Smooth muscle cell of the umbilical artery (primary cell): ENCODE data around the gene ELFN1. TPM values are rescaled to one million over a fixed set of nuclear protein-coding genes. Genes with fewer than 3 reads are reported as not detected.

Experiments used
- total RNA-seq: library from RNA; depleted of rRNA; stranded (reverse); fragments of >200 nt; gene quantifications from 2 replicates; pipeline ENCODE4 v1.2.3, GENCODE V29; 2014

ELFN1 gene
- total RNA-seq: 0.30 and 0.74 TPM in 2 replicates

GRCh38 chr7:1669954-1670893 is at the start of gene ELFN1:
Gene ELFN1 (plus strand): TSS chr7:1670277. CDS start chr7:1744597, 74,320 bp downstream.

Other genes starting within 250 kb of the ELFN1 start
- gene MICALL2, start 210.8 kb upstream of the ELFN1 start, total RNA-seq: 21.1 and 31.0 TPM in 2 replicates
- 38.9 and 69.2 TPM in 2 replicates for gene INTS1, start 165.9 kb upstream of the ELFN1 start, total RNA-seq
- gene MAFK, start 139.6 kb upstream of the ELFN1 start, total RNA-seq: 26.1 and 40.0 TPM in 2 replicates
- gene TMEM184A, start 114.1 kb upstream of the ELFN1 start, total RNA-seq: 0.23 TPM in 1 of 2 replicates, not detected in the other
- 13.5 and 17.2 TPM in 2 replicates for gene PSMG3, start 100.2 kb upstream of the ELFN1 start, total RNA-seq